Gastroesophageal sphincter (tissue), 4 donors: Measurements from ENCODE around the gene INO80. TPM values are rescaled to one million over a fixed set of nuclear protein-coding genes. Genes with fewer than 3 reads are reported as not detected.
"Not testable (repeated sequence)": the region's sequence is repeated elsewhere in the genome, so short reads cannot be mapped to it uniquely, and the experiment has no call there.

Experiments used
- ATAC-seq: fragments of 150-250 bp; one replicate; pipeline ENCODE4 v1.9.1; 2016; ENCODE audit warnings: mild to moderate bottlenecking, moderate library complexity
- H3K27ac ChIP-seq, 4 donors: fragments of 200-600 bp; sonication (generic) in 3 of 4; 1 replicate in 3 of 4; 2 replicates in 1 of 4; pipeline ENCODE4 v1.5.1; 2016 to 2019
- H3K27me3 ChIP-seq: fragments of 200-600 bp; sonication (generic); one replicate; pipeline ENCODE4 v1.5.1; 2019
- H3K36me3 ChIP-seq, 2 donors: fragments of 200-600 bp; sonication (generic); one replicate each; pipeline ENCODE4 v1.5.1; 2019; ENCODE audit warnings: control low read depth in 1 of 2
- H3K4me1 ChIP-seq, 3 donors: fragments of 200-600 bp; sonication (generic); 1 replicate in 2 of 3; 2 replicates in 1 of 3; pipeline ENCODE4 v1.5.1; 2016 to 2019; ENCODE audit warnings: control low read depth in 2 of 3
- H3K4me3 ChIP-seq, 2 donors: fragments of 200-600 bp; sonication (generic); one replicate each; pipeline ENCODE4 v1.5.1; 2019; ENCODE audit warnings: mild to moderate bottlenecking in 1 of 2, moderate library complexity in 1 of 2
- H3K9me3 ChIP-seq, 3 donors: fragments of 200-600 bp; sonication (generic); one replicate each; pipeline ENCODE4 v1.5.1; 2017 to 2019; ENCODE audit warnings: control low read depth in 2 of 3
- EP300 ChIP-seq: sonication (generic); formaldehyde crosslinking; IDR thresholded peaks from one replicate; pipeline ENCODE4 v1.6.1; 2017; ENCODE audit warnings: antibody characterized with exemption, mild to moderate bottlenecking
- POLR2A ChIP-seq, 2 donors: fragments of 450-650 bp; IDR thresholded peaks; one replicate each; pipeline ENCODE4 v1.6.1; 2017; ENCODE audit warnings: antibody characterized with exemption in 2 of 2, mild to moderate bottlenecking in 2 of 2, moderate library complexity in 1 of 2
- POLR2AphosphoS5 ChIP-seq: sonication (generic); formaldehyde crosslinking; IDR thresholded peaks from one replicate; pipeline ENCODE4 v1.6.1; 2017; ENCODE audit warnings: antibody characterized with exemption
- WGBS, 2 donors: methylation state at CpG; one replicate each; pipeline ENCODE4 v1.1.5; 2018; ENCODE audit warnings: low coverage in 1 of 2; 5-methylcytosine and 5-hydroxymethylcytosine counted together
- total RNA-seq, 4 donors: library from RNA; depleted of rRNA; stranded (reverse); fragments of >200 nt; gene quantifications; one replicate each; pipeline ENCODE4 v1.1.0, GENCODE V29; 2016
- TF ChIP-seq, protein P1 (sequence below), 4 experiments: fragments of 200-600 bp in 2 of 4; fragments of 450-650 bp in 2 of 4; sonication (generic) in 1 of 4; IDR thresholded peaks; one replicate each; pipeline ENCODE4 v1.5.1; 2017 to 2019; ENCODE audit warnings: antibody characterized with exemption in 4 of 4, mild to moderate bottlenecking in 2 of 4, moderate library complexity in 2 of 4

The INO80 gene
- total RNA-seq, 4 donors from 2014 or later, result 18.0 to 61.3 (median 32.2) TPM

DNA sequence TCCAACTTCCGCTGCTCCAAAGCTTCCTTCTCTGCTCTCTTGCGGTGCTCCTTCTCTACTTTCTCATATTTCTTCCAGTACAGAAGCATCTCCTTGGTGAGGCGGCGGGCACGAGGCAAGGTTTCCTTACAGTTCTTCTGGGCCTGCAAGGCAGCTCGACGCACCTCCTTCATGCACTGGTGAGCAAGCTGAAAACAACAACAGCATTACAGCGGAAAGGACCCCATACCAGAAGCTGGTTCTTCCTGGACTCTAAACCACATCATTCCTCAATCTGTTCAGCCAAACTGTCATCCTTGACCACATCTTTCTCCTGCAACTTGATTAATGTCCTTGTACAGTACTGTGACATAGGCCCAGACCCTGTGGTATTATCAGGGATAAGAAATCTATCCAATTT is 36.4 kb downstream of the INO80 start:
- no peak for ATAC-seq
- Histone ChIP-seq H3K4me3 (no peak overlapping the region), H3K27ac (no peak overlapping the region), H3K27me3 (no peaks in the 10 kb centered on the region), H3K4me1 (no peaks in the 10 kb centered on the region), H3K36me3 (peaks cover 8 to 99% of the 10 kb centered on the region in 2 donors), H3K9me3 (no peaks in the 10 kb centered on the region)
- WGBS, 2 donors, result 91 to 100% methylated on average over 3 to 8 of the region's 8 CpGs
- TF ChIP-seq EP300, result no peak
- no peak for TF ChIP-seq POLR2AphosphoS5
- TF ChIP-seq, protein P1, sequence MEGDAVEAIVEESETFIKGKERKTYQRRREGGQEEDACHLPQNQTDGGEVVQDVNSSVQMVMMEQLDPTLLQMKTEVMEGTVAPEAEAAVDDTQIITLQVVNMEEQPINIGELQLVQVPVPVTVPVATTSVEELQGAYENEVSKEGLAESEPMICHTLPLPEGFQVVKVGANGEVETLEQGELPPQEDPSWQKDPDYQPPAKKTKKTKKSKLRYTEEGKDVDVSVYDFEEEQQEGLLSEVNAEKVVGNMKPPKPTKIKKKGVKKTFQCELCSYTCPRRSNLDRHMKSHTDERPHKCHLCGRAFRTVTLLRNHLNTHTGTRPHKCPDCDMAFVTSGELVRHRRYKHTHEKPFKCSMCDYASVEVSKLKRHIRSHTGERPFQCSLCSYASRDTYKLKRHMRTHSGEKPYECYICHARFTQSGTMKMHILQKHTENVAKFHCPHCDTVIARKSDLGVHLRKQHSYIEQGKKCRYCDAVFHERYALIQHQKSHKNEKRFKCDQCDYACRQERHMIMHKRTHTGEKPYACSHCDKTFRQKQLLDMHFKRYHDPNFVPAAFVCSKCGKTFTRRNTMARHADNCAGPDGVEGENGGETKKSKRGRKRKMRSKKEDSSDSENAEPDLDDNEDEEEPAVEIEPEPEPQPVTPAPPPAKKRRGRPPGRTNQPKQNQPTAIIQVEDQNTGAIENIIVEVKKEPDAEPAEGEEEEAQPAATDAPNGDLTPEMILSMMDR (IDR thresholded peaks at IDR 0.05), result no peak
- TF ChIP-seq POLR2A (IDR thresholded peaks at IDR 0.05), result no peak

DNA sequence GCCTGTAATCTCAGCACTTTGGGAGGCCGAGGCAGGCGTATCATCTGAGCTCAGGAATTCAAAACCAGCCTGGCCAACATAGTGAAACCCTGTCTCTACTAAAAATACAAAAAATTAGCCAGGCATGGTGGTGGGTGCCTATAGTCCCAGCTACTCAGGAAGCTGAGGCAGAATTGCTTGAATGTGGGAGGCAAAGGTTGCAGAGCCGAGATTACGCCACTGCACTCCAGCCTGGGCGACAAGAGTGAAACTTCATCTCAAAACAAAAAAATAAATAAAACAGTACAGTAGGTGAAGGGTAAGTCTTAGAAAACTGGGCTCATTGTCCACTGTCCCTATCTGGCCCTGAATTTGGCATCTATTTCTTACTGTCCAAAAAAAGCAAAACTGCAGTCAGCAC is 37.2 kb downstream of the INO80 start:
- not testable (repeated sequence) for H3K4me3 ChIP-seq, ATAC-seq, H3K9me3 ChIP-seq, H3K27me3 ChIP-seq, H3K4me1 ChIP-seq, H3K27ac ChIP-seq
- WGBS, 2 donors, result 88 to 100% methylated on average over 2 to 3 of the region's 5 CpGs
- H3K36me3 ChIP-seq, result peaks cover 8 to 99% of the 10 kb centered on the region in 2 donors

DNA sequence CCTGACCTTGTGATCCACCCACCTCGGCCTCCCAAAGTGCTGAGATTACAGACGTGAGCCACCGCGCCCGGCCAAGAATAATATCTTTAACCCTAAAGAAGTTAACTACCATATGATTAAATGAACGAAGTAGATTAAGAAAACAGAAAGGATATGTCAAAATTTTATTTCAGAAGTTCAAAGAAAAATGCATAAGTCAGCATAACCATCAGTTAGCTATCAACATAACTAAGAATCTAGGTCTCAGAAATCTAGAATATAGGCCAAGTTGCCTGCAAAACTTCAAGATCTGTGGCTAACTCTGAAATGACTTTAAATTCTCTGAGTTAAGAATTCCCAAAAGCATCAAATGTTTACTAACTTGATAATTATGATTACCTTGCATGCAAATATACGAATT is 38.0 kb downstream of the INO80 start:
- TF ChIP-seq POLR2A (IDR thresholded peaks at IDR 0.05) (no peak), POLR2AphosphoS5 (no peak), EP300 (no peak)
- TF ChIP-seq, protein P1 (IDR thresholded peaks at IDR 0.05), result no peak
- ATAC-seq, result no peak
- H3K36me3 ChIP-seq, result peaks cover 5 to 99% of the 10 kb centered on the region in 2 donors
- H3K27ac ChIP-seq, result no peak overlapping the region
- H3K4me1 ChIP-seq, result no peaks in the 10 kb centered on the region
- 80 to 96% methylated on average over 5 to 7 of the region's 7 CpGs for WGBS, 2 donors
- H3K27me3 ChIP-seq, result no peaks in the 10 kb centered on the region
- H3K4me3 ChIP-seq, result no peak overlapping the region
- no peaks in the 10 kb centered on the region for H3K9me3 ChIP-seq

DNA sequence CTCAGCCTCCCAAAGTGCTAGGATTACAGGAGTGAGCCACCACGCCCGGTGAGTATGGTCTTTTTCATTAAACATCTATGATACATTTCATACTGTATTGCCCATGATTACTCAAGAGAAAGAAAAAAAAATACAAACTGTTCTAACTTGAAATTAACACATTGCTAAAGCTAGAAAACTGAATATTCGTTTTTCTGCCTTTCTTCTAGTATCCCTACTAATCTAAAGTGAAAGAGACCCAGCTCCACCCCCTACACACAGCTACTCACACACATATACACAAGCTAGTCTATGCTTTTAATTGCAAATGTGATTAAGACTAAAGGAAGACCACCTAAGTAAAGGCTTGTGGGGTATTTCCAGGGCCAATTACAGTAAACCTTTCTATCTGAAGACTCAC is 43.1 kb downstream of the INO80 start:
- TF ChIP-seq POLR2AphosphoS5 (no peak), POLR2A (IDR thresholded peaks at IDR 0.05) (no peak), EP300 (no peak)
- TF ChIP-seq, protein P1 (IDR thresholded peaks at IDR 0.05), result no peak
- H3K4me1 ChIP-seq, result no peaks in the 10 kb centered on the region
- no peak for ATAC-seq
- H3K4me3 ChIP-seq, result no peak overlapping the region
- no peaks in the 10 kb centered on the region for H3K9me3 ChIP-seq
- H3K27me3 ChIP-seq, result no peaks in the 10 kb centered on the region
- no peak overlapping the region for H3K27ac ChIP-seq
- H3K36me3 ChIP-seq, result peaks cover 0 to 99% of the 10 kb centered on the region in 2 donors
- WGBS, 2 donors, result 85 to 90% methylated on average over 3 of the region's 3 CpGs

DNA sequence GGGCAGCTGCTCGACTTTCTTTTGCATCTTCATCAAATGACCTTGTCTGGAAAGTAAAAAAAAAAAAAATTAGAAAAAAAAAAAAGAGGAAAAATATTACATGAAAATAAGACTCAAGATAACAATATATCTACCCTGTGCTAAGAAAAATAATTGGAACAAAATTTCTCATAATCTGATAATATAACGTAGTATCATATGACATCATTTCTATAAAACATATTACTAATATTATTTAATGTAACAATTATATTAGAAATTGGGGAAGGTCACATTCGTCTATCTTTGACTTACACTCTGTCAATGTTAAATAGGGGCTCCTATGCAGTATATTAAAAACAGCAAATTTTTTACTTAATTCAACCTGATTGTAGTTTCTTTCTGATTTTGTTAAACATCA is 44.1 kb downstream of the INO80 start:
- H3K4me1 ChIP-seq, result no peaks in the 10 kb centered on the region
- ATAC-seq, result no peak
- H3K27ac ChIP-seq, result no peak overlapping the region
- no peaks in the 10 kb centered on the region for H3K9me3 ChIP-seq
- H3K4me3 ChIP-seq, result no peak overlapping the region
- H3K27me3 ChIP-seq, result no peaks in the 10 kb centered on the region
- H3K36me3 ChIP-seq, result peaks cover 0 to 100% of the 10 kb centered on the region in 2 donors
- WGBS, 2 donors, result 79 to 89% methylated on average over 2 to 3 of the region's 3 CpGs
- no peak for TF ChIP-seq EP300
- TF ChIP-seq POLR2A (IDR thresholded peaks at IDR 0.05), result no peak
- no peak for TF ChIP-seq POLR2AphosphoS5
- TF ChIP-seq, protein P1 (IDR thresholded peaks at IDR 0.05), result no peak
